HG03571 (cell line): ENCODE data around the gene ZNF256.

ENCODE experiments used
- ATAC-seq: cut with Tn5 transposase; IDR thresholded peaks from one replicate; pipeline ENCODE4 v1.9.1; 2021; ENCODE audit not compliant: unreplicated experiment

The ZNF256 gene

DNA sequence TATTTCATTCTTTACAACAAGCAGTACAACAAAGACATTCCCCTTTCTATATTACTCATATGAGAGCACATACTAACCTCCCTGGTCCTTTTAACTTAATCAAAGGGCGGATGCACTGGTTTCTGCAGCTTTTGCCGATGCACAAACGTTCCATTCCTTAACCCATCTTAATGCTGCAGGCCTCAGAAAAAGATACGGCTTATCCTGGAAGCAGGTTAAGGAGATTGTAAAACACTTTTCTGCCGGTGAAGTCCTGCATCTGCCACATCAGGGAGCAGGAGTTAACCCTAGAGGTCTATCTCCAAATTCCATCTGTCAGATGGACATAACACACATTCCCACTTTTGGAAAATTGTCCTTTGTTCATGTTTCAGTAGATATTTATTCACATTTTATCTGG is 47.2 kb downstream of the ZNF256 start:
- no peak for ATAC-seq
